AG20443 (cell line): ENCODE data around the gene EPHA4.

Experiments
- DNase-seq: peaks from one replicate; pipeline ENCODE4 v3.0.0; 2012; ENCODE audit warnings: low spot score, mixed read lengths

EPHA4 gene

DNA sequence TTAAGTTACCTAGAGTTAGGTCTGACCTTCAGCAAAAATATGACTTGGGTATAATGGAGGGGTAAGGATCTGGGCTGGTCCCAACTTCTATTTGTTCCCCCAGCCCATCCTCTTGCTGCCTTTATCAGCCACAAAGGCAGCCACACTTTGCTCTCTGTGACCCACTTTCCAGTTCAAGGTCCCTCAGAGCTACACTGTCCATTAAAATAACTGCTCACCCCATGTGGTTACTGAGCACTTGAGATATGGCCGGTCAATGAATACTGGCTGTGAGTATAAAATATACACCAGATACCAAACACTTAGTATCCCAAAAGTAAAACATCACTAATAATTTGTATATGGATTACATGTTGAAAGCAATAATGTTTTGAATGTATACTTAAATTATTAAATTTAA, 67.2 kb downstream of the EPHA4 start:
- DNase-seq, result no peak

DNA sequence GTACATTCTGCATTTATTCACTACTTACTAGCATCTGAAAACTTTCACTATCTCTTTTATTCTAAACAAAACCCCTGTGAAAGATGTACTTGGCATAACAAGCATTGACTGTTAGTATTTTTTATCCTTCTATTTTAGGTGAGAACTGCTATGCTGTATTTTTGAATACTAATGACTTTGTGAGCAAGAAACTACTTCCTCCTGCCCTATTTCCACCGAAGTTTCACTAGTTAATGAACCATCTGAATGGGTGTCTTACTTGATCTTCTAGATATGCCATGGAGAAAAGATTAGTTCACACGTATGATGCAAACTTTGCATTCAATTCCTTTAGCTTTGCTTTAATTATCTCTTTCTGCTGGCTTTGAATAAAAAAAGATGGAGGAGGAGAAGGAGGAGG, 68.1 kb downstream of the EPHA4 start:
- no peak for DNase-seq

DNA sequence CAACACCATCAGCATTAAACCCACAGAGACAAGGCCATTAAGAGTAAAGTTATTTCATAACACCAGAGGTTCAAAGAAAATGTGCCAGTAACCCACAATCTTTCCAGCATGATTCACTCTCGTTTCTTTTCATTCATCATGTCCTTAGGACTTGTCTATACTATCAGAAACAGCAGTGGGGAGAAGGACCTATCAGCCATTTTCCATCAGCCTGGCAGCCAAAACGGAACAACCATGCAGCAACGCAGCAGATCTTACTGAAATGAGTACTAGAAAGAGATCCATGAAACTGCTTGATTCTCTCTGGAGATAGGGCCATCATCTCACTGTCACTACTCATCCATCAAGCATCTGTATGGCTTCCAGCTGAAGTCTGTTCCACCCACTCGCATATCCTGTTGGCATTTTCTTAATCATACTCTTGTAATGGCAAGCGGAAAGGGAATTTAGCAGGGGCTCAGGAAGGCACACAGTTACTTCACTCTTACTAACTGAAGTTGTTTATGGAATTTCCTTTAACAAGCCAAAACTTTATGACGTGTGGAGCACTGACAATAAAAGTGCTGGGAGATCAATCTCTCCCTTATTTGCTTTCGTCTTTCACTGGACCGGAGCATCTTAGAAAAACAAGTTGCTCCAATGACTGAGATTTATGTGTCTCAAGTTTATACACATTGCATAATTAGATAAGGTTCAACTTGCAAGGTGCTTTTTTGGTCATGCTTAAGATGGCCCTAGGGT, 69.7 kb downstream of the EPHA4 start:
- peak; percentile 50 for DNase-seq

DNA sequence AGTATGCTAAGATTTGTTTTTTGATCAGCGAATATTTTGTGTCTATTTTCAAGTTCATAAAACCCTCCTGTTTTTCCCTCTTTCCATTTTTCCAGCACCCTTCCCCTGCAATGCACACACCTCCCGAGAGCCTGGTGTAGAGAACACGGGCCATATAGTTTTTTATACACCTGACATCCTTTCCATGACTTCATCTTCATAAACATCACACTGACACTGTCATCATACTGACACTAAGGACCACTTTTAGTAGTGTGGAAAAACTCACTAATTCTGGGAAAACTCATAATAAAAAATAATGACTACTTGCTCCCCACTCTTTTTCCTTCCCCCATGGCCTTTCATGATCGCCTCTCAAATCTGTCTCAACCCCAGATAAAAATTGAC, 70.2 kb downstream of the EPHA4 start:
- no peak for DNase-seq

DNA sequence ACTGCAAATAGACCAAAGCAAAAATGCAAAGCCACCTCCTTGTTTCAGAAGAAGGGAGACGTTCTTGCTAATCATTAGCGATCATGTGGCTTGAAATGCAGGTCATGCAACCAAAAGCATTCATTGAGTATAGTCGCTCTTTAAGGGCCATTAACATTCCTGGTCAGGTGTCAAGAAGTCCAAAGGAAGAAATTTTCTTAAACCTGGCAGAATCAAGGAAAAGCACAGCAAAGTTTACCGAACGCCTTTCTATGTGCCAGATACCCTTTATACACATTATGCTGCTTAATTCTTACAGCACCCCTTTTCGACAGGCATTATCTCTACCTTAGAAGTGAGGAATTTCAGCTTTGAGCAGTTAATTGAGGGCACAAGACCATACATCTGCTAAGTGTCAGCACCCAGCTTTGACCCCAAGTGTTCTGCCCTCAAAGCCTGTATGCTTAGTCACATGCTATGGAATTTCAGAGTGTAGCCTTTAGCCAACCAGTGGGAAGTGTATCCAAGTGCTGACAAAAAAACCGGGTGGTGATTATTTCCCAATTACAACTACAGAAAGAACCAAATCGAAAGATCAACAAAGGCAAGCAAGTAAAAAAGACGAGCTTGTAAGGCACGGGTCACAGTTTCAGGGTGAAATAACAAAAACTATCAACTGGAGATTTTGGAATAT, 70.8 kb downstream of the EPHA4 start:
- peak; percentile 61 for DNase-seq

DNA sequence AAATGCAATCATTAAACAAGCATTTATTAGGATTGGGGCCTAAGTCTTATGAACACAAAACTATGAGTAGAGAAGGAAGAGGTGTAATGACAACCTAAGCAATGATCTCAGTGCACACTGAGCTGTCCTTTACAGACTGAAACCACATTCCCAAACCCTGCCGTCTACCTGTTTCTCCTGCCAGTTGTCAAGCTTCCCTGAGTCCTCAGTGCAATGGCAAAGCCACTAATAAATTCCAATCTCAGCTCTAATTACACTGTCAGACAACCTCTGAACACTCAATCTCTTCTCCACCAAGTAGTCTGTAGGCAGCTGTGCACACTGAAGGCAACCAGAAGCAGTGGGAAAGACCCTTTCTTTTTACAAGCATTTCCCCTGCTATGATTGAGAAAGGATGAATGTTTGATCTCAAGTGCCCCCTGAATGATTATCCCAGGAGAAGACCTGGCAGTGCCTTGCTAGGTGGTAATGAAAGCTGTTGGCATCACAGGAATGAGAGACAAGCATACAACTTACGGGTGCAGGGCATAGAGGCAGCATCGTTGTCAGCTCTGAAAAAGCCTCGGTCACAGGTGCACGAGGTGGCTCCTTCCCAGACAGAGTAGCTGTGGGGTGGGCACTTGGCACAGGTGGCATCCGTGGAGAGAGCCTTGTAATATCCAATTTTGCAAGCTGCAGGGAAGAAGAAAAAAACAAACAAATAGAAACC, 71.4 kb downstream of the EPHA4 start:
- DNase-seq, result no peak

DNA sequence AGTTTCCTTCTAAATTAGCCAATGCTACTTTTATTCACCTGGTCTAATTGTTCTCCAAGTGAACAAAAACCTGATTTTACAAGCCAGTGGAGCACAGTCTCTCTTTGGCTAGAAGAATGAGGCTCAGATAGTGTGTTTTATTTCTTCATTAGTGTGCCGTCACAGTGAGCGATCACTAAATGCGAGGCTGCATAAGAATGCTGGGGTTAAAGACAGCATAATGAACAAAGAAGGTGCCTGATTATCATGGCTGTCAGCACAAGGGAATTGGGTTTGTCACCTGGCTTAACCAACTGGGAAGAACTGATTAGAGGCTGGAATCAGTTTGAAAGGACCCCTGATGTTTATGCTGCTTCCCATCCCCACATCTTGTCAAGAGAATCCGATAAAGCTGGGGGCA, 76.4 kb downstream of the EPHA4 start:
- DNase-seq, result no peak

DNA sequence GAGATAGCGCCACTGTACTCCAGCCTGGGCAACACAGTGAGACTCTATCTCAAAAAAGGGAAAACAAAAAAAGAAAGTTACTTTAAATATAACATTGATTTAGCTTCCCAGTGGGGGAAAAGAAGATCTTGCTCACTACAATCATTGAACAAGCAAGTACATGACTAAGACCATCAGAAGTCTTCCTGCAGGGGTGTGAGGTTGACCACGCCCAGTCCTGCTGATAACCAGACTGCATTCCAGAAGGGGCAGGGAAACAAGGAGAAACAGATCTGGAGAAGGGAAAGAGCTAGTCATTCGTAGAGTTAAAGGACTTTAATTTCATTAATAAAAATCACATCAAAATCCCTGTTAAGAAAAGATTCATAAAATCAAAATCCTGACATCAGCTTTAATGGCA, 77.5 kb downstream of the EPHA4 start:
- DNase-seq, result no peak

DNA sequence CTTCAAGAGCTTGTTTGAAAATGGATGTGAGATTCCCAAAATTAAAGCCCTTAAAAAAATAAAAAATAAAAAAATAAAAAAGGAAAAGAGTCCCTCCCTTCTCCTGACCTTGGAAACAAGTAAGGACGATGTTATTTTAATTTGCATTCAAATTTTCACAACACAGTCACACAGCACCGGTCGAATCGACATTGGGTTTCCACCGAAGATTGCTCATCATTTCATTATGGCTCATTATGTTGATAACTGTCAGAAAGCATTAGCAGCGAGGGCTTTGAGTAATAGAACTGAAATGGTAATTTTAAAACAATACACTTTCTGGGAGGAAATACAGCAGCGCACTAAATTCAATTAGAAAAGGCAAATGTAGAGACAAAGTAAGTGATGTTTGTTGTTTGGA, 78.7 kb downstream of the EPHA4 start:
- no peak for DNase-seq

DNA sequence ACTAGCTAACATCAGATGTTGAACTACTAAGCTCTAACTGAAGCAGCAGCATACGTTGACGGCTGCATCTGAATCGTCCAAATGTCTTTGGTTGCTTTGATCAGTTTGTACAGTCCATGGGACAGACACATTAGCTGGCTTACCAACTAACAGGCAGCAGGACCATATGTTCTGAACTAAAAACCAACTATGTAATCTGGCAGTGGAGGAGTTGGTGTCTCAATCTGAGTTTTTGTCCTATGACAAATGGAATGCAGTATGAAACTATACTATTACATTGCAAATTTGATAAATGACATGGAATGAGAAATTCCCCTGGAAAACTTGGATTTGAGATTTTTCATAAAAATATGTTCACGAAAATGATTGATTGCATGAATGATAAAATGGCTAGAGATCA, 79.5 kb downstream of the EPHA4 start:
- DNase-seq, result peak; percentile 54

DNA sequence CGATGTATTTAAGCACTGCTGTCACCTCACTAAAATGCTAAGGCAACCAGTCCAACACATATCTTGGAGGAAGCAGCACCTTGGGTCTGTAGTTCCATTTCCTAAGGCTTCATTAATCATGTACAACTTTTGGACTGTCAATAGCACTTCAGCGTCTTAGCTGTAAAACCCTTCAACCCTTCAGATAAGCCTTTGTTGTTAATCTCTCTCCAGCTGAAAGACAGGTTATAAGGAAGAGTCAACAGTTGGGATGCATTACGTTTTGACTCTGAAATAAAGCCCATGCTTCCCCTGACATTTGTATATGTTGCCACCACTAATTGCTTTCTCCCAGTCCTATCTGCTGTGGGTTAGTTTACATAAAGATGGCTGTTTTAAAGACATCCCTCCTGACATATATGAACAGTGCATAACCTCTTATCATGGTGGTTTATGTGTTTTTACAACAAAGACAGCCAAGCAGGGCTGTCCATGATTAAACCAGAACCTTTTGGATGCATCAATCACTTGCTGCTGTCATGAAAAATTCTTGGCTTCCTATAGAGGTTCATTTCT, 81.5 kb downstream of the EPHA4 start:
- DNase-seq, result no peak

DNA sequence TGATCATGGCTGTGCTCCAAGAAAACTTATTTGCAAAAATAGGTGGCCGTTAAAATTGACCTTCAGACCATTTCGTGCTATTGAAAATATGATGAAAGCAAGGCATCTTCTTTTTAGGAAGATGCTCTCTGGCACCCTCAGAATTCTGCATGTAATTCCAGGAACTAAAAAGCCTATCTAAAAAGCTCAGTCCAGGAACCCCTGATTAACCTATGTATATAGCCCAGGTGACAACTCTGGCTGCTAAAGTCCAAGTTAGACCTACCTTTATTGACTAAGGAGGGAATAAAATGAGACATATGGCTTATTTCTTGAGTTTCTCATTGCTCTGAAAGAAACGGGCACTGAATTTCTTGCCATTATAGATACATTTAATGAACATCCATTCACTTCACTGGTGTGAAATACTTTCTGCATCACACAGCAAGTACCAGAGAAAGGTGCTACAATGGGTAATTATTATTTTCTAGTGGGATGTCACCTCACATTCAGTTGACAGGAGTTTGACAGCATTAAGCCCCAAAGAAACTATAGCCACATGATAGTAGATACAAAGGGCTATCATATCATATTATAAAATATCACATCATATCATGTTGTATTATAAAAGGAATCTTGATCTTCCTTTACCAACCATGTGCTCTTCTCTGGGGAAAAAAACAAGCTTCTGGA, 83.8 kb downstream of the EPHA4 start:
- DNase-seq, result no peak

DNA sequence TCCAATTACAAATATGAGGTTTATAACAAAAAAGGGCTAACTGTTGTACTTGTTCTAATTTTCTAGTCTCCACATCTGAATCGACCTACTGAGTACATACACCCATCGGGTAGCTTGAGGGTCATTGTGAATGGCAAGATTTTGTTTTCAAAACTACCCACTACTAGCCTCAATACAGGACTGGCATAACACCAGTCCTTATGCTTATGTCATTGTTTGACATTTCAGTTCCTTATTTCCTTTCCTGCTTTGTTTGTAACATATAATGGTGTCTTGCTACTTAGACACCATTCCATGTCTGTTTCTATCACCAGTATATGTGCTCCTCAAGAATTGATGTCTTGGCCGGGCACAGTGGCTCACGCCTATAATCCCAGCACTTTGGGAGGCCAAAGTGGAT, 86.0 kb downstream of the EPHA4 start:
- DNase-seq, result no peak

DNA sequence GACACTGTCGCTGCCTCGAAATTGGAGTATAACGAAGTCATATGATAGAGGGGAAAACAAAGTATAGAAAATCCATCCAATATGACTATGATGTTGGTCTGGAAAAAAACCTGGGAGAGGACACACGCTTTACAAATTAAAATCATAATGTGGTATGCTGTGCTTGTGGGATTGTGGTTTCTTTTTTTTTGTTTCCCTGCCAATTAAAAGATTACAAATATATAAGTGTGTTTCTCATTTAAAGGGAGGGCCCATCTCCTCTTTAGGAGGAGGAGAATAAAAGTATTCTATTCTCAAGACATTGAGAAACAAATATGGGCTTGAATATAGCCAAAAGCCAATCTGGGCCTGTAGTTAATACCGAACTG, 86.6 kb downstream of the EPHA4 start:
- peak; percentile 61 for DNase-seq

DNA sequence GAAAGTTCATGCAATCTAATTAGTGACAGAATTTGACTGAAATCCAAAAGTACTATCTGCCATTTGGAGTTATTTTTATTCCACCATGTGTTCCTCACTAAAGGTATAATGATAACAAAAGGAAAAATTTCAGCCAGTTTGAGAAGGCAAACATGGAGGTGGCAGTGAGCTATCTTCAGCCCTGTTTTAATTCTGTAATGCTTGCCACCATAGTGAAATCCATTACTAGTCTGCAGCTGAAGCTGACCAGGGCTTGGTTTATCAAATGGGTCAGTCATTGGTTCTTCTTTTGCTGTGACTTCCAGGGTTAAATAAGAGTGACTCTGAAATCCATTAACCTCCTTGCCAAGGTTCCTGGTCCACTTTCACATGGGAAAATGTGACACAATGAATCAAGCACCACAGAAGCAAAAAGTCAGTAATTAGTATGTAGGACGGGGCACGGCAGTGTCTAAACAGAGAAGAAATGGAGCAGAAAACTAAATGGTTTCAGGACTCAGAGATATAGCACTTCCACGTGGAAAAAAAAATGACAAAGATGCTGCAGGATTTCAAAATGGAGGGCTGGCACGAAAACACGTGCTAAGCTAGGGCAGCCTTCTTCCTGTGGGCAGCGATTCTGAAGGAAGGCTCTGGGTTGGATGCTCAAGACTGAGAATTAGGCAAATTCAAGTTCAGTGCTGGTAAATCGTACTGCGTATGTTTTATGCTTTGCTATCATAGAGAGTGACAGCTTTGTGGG, 87.2 kb downstream of the EPHA4 start:
- DNase-seq, result peak; percentile 25

DNA sequence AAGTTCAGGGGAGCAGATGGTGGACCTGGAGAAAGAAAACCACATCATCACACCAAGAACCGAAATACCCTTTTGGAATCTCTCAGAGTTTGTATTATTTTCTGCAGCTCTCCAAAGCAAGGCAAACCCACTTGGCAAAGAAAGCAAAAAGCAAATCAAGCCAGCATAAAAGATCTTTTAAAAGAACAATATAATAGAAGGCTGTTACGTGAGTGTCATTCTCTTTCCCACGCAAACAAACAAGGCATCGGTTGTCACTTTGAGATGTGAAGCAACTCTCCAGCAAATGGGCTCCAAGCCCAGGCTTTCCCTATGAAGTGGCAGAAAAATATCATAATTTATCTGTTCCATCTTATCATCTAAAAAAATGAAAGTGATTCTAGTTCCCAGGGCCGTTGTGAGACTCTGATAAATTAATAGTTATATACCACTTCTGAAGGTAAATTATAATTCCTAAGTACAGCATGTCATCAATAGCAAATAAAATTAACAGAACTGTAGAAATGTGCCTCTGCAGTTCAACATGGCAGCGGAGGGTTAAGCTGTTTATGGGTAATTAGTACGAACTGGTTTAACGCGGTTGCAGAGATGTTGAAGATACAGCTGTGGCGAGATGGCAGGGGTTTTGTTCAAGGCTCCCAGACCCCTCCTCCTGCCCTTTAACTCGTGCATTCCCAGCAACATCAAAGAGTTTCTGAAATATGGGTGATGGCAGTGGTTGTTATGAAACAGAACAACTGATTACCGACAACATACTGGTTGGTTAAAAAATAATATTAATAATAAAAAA, 89.2 kb downstream of the EPHA4 start:
- DNase-seq, result no peak

DNA sequence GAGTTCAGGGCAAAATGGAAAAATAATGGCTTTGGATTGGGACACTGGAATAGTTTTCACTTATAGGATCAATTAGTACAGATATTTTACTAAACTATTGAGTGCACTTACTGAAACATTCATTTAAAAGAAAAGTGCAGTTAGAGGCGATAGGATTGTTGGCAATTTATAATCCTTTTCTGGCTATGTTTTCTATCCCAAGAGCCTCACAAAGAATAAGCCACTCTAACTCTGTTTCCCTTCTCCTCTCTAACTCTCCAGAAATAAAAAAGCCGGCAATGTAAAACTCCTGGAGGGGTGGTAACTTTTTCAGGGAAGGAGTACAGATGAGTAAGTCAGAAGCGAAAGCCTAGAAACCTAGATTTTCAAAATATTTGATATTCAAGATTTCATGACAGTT, 91.3 kb downstream of the EPHA4 start:
- no peak for DNase-seq

DNA sequence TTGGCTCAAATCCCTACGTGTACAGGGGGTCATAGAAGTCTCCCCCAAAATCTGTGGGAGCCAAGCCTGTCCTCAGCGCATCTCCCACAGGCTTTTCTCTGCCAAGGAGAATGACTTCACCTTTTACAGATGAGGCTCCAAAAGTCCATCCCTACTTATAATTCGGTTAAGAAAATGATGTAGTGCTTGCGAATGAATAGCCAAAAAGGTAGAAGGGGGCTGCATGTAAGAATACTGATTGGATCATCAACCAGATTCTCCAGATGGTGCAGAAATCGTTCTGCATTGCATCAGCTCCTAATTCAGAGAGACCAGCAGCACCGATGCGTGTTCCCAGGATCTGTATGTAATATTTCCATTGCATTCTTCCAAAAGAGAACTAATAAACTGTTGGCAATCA, 91.9 kb downstream of the EPHA4 start:
- no peak for DNase-seq

DNA sequence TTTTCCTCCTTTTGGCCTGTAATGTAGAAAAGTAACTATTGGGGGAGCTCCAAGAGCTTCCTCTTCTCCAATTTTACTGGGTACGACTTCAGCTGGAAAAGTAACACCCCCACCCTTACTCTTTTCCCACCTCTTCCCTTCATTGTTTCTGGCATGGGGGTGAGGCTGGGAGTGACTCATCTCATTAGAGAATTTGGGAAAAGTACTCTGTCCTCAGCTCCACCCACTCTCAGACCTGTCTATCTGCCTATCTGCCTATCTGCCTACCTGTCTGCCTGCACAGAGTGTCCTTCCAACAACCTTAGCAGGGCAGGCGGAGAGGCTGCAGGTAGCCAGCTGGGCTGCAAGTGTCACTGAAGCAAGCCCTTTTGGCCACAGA, 93.6 kb downstream of the EPHA4 start:
- DNase-seq, result no peak

DNA sequence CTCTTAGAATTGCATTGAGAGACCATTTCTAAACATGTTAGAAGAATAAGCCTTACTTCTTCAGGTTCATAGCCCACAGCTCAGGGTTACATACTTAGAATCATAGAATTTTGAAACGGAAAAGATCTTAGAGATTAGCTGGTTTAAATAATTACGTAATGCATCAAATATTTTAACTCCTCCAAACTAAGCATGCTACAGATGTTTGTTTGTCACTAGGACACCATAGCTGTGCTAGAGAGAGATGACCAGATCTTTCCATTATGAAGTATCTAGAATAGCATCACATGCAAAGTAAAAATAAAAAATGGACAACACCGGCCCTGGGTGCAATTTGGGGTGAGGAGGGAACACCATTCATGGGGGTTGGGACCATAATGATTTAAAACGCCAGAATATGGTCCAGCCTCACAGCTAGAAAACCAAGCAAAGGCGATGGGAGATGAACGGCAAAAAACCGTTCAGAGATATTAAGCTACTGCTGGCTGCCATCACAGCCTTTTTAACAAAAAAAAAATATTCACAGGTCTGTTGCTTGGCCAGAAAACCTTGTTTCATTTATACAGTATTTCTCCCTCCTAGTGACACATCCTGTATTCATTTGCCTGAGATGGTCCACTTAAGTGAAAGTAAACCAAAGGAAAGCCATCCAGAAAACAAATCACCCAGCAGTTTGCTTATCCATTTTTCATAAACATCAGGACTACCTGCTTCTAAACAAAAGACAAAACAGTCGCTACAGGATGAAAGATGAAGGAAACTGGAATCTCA, 94.2 kb downstream of the EPHA4 start:
- DNase-seq, result peak; percentile 42
